HepG2 (cell line): ENCODE data around the gene METAP1D. TPM values are rescaled to one million over a fixed set of nuclear protein-coding genes. Genes with fewer than 3 reads are reported as not detected.

Experiments
- MAFF ChIP-seq: IDR thresholded peaks from 2 replicates; pipeline ENCODE4 v1.6.1; 2011; ENCODE audit warnings: low read depth, low read length, improper control_type of control experiment
- MAFG ChIP-seq: sonication (generic); formaldehyde crosslinking; IDR thresholded peaks from 2 replicates; pipeline ENCODE4 v1.5.1; 2020; ENCODE audit warnings: mild to moderate bottlenecking, missing genetic modification reagents
- MAFK ChIP-seq, 2 experiments: IDR thresholded peaks in 1 of 2; conservative IDR thresholded peaks in 1 of 2; 2 replicates each; pipeline ENCODE4 v1.6.1; 2011; ENCODE audit warnings: improper control_type of control experiment in 2 of 2, low read length in 2 of 2
- RAD21 ChIP-seq: fragments of 450-650 bp; formaldehyde crosslinking; IDR thresholded peaks from 2 replicates; pipeline ENCODE4 v1.5.0; 2020; ENCODE audit warnings: mild to moderate bottlenecking
- SOX13 ChIP-seq, 3 experiments: fragments of 450-650 bp in 1 of 3; sonication (generic) in 1 of 3; formaldehyde crosslinking in 1 of 3; IDR thresholded peaks in 2 of 3; conservative IDR thresholded peaks in 1 of 3; 2 replicates each; pipeline versions ENCODE4 v1.5.0 to v1.6.1; 2016 to 2020; ENCODE audit warnings: antibody characterized with exemption in 1 of 3, mild to moderate bottlenecking in 1 of 3, missing compliant biosample characterization in 1 of 3, missing genetic modification reagents in 1 of 3, moderate library complexity in 1 of 3
- ZBTB38 ChIP-seq: sonication (generic); formaldehyde crosslinking; IDR thresholded peaks from 2 replicates; pipeline ENCODE4 v1.5.1; 2020; ENCODE audit warnings: mild to moderate bottlenecking, missing genetic modification reagents
- ZNF841 ChIP-seq: sonication (generic); formaldehyde crosslinking; IDR thresholded peaks from 2 replicates; pipeline ENCODE4 v1.8.1; 2023; ENCODE audit warnings: missing genetic modification reagents, borderline replicate concordance
- polyA plus RNA-seq, 8 experiments: library from polyadenylated mRNA; depleted of rRNA in 3 of 8; stranded (reverse) in 7 of 8; unstranded in 1 of 8; fragments of >200 nt; fragmentation: Illumina TruSeq in 4 of 8; extraction: Trizol in 4 of 8; gene quantifications; 2 replicates each; pipeline versions ENCODE4 v1.2.1 to v1.2.3, GENCODE V29; 2011 to 2016; ENCODE audit warnings: low read depth in 4 of 8, missing spikeins in 1 of 8, mixed read lengths in 1 of 8; ENCODE audit not compliant: insufficient read depth in 1 of 8
- total RNA-seq, 5 experiments: library from RNA; depleted of rRNA; stranded (reverse); fragments of >200 nt; fragmentation: Illumina TruSeq; extraction: Trizol; gene quantifications; 2 replicates each; pipeline ENCODE4 v1.2.3, GENCODE V29; 2016; ENCODE audit warnings: low read depth in 1 of 5
- TF ChIP-seq, protein P1 (sequence below): sonication (generic); formaldehyde crosslinking; IDR thresholded peaks from 2 replicates; pipeline ENCODE4 v1.5.1; 2020; ENCODE audit warnings: missing genetic modification reagents, mild to moderate bottlenecking, borderline replicate concordance
- TF ChIP-seq, protein P2 (sequence below): sonication (generic); formaldehyde crosslinking; IDR thresholded peaks from 2 replicates; pipeline ENCODE4 v1.5.1; 2020; ENCODE audit warnings: mild to moderate bottlenecking, missing genetic modification reagents, moderate library complexity
- TF ChIP-seq, protein P3 (sequence below): sonication (generic); formaldehyde crosslinking; IDR thresholded peaks from 2 replicates; pipeline ENCODE4 v1.9.0; 2021; ENCODE audit warnings: mild to moderate bottlenecking, missing genetic modification reagents
- TF ChIP-seq, protein P4 (sequence below): sonication (generic); formaldehyde crosslinking; IDR thresholded peaks from 2 replicates; pipeline ENCODE4 v1.4.0; 2020; ENCODE audit warnings: missing genetic modification reagents

METAP1D gene
- total and polyA plus RNA-seq, 2 of the 13 experiments (the other 11 are each of a cell fraction or from before 2014, with no cell fraction given): 14.7 to 21.6 TPM

DNA sequence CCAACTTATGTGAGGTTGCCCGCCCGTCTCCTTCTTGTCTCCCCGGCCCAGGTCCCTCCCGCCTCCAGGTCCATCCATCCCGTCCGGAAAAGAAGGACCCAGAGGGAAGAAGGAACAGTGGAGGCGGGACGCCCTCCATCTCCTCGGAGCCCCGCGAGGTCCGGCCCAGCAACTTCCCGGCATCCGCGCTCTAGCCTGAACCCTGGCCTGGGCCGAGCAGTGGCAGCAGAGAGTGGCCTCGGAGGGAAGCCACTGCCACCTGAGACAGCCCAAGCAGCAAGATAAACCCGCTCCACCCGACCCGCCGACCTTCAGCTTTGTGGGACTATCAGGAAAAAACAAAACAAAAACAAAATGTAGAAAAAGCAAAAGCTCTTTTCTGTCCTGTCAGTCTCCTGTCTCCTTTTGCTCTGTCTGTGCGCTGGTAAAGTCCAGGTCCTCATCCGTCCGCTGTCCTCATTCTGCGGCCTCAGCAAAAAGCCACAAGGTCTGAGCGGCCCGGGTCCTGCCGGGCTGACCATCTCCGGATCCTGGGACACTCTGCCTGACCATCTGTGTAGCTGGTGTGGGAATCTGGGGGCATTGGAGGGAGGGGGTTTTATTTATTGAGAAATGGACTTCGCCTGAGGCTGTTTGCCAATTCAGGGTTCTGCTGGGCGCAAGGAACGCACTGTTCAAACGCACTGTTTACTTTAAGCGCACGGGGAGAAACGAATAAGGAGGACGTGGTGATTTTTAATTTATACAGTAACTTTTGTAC, 88.7 kb downstream of the METAP1D start (continued):
- TF ChIP-seq, protein P1, sequence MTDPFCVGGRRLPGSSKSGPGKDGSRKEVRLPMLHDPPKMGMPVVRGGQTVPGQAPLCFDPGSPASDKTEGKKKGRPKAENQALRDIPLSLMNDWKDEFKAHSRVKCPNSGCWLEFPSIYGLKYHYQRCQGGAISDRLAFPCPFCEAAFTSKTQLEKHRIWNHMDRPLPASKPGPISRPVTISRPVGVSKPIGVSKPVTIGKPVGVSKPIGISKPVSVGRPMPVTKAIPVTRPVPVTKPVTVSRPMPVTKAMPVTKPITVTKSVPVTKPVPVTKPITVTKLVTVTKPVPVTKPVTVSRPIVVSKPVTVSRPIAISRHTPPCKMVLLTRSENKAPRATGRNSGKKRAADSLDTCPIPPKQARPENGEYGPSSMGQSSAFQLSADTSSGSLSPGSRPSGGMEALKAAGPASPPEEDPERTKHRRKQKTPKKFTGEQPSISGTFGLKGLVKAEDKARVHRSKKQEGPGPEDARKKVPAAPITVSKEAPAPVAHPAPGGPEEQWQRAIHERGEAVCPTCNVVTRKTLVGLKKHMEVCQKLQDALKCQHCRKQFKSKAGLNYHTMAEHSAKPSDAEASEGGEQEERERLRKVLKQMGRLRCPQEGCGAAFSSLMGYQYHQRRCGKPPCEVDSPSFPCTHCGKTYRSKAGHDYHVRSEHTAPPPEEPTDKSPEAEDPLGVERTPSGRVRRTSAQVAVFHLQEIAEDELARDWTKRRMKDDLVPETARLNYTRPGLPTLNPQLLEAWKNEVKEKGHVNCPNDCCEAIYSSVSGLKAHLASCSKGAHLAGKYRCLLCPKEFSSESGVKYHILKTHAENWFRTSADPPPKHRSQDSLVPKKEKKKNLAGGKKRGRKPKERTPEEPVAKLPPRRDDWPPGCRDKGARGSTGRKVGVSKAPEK (CRISPR knock-in tag): peak; percentile 49; the same call in 1 of the 2 replicates
- TF ChIP-seq ZNF841 (CRISPR knock-in tag) (no peak), MAFF (peak; percentile 97), SOX13 (IDR thresholded peaks at IDR 0.05) (peak; percentile 50; the same call in 1 of the 2 replicates), SOX13 (CRISPR knock-in tag; conservative IDR thresholded peaks at IDR 0.05 in 1 of 2, IDR thresholded peaks at IDR 0.05 in 1 of 2) (no peak), RAD21 (CRISPR knock-in tag) (no peak), MAFG (peak; percentile 71), ZBTB38 (peak; percentile 46; the same call in 1 of the 2 replicates), MAFK (conservative IDR thresholded peaks at IDR 0.05 in 1 of 2, IDR thresholded peaks at IDR 0.05 in 1 of 2; ENCODE audit: low read length in 2 of 2) (peak; percentile 98 to 99)
- TF ChIP-seq, protein P2, sequence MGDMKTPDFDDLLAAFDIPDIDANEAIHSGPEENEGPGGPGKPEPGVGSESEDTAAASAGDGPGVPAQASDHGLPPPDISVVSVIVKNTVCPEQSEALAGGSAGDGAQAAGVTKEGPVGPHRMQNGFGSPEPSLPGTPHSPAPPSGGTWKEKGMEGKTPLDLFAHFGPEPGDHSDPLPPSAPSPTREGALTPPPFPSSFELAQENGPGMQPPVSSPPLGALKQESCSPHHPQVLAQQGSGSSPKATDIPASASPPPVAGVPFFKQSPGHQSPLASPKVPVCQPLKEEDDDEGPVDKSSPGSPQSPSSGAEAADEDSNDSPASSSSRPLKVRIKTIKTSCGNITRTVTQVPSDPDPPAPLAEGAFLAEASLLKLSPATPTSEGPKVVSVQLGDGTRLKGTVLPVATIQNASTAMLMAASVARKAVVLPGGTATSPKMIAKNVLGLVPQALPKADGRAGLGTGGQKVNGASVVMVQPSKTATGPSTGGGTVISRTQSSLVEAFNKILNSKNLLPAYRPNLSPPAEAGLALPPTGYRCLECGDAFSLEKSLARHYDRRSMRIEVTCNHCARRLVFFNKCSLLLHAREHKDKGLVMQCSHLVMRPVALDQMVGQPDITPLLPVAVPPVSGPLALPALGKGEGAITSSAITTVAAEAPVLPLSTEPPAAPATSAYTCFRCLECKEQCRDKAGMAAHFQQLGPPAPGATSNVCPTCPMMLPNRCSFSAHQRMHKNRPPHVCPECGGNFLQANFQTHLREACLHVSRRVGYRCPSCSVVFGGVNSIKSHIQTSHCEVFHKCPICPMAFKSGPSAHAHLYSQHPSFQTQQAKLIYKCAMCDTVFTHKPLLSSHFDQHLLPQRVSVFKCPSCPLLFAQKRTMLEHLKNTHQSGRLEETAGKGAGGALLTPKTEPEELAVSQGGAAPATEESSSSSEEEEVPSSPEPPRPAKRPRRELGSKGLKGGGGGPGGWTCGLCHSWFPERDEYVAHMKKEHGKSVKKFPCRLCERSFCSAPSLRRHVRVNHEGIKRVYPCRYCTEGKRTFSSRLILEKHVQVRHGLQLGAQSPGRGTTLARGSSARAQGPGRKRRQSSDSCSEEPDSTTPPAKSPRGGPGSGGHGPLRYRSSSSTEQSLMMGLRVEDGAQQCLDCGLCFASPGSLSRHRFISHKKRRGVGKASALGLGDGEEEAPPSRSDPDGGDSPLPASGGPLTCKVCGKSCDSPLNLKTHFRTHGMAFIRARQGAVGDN: peak; percentile 26; the same call in 1 of the 2 replicates
- TF ChIP-seq, protein P3, sequence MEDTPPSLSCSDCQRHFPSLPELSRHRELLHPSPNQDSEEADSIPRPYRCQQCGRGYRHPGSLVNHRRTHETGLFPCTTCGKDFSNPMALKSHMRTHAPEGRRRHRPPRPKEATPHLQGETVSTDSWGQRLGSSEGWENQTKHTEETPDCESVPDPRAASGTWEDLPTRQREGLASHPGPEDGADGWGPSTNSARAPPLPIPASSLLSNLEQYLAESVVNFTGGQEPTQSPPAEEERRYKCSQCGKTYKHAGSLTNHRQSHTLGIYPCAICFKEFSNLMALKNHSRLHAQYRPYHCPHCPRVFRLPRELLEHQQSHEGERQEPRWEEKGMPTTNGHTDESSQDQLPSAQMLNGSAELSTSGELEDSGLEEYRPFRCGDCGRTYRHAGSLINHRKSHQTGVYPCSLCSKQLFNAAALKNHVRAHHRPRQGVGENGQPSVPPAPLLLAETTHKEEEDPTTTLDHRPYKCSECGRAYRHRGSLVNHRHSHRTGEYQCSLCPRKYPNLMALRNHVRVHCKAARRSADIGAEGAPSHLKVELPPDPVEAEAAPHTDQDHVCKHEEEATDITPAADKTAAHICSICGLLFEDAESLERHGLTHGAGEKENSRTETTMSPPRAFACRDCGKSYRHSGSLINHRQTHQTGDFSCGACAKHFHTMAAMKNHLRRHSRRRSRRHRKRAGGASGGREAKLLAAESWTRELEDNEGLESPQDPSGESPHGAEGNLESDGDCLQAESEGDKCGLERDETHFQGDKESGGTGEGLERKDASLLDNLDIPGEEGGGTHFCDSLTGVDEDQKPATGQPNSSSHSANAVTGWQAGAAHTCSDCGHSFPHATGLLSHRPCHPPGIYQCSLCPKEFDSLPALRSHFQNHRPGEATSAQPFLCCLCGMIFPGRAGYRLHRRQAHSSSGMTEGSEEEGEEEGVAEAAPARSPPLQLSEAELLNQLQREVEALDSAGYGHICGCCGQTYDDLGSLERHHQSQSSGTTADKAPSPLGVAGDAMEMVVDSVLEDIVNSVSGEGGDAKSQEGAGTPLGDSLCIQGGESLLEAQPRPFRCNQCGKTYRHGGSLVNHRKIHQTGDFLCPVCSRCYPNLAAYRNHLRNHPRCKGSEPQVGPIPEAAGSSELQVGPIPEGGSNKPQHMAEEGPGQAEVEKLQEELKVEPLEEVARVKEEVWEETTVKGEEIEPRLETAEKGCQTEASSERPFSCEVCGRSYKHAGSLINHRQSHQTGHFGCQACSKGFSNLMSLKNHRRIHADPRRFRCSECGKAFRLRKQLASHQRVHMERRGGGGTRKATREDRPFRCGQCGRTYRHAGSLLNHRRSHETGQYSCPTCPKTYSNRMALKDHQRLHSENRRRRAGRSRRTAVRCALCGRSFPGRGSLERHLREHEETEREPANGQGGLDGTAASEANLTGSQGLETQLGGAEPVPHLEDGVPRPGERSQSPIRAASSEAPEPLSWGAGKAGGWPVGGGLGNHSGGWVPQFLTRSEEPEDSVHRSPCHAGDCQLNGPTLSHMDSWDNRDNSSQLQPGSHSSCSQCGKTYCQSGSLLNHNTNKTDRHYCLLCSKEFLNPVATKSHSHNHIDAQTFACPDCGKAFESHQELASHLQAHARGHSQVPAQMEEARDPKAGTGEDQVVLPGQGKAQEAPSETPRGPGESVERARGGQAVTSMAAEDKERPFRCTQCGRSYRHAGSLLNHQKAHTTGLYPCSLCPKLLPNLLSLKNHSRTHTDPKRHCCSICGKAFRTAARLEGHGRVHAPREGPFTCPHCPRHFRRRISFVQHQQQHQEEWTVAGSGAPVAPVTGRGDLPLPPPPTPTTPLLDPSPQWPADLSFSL (CRISPR knock-in tag): no peak
- TF ChIP-seq, protein P4, sequence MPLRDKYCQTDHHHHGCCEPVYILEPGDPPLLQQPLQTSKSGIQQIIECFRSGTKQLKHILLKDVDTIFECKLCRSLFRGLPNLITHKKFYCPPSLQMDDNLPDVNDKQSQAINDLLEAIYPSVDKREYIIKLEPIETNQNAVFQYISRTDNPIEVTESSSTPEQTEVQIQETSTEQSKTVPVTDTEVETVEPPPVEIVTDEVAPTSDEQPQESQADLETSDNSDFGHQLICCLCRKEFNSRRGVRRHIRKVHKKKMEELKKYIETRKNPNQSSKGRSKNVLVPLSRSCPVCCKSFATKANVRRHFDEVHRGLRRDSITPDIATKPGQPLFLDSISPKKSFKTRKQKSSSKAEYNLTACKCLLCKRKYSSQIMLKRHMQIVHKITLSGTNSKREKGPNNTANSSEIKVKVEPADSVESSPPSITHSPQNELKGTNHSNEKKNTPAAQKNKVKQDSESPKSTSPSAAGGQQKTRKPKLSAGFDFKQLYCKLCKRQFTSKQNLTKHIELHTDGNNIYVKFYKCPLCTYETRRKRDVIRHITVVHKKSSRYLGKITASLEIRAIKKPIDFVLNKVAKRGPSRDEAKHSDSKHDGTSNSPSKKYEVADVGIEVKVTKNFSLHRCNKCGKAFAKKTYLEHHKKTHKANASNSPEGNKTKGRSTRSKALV: 0 out of 2 replicates have a peak, but pooled peaks have one; percentile 56
